Naive B cell (primary cell): Measurements from ENCODE around the gene ZNF516. TPM values are rescaled to one million over a fixed set of nuclear protein-coding genes. Genes with fewer than 3 reads are reported as not detected.
A peak's percentile ranks its signal among the peaks of the same experiment; 100 is the strongest.

Experiments used
- ATAC-seq, 2 donors: fragments of 150-1000 bp; cut with Tn5 transposase; 2 replicates each; pipeline ENCODE4 v1.10.0; 2021; ENCODE audit warnings: low read depth in 2 of 2, mild to moderate bottlenecking in 2 of 2, moderate library complexity in 2 of 2
- DNase-seq: peaks from one replicate; pipeline ENCODE4 v3.0.0; 2022
- H3K27ac Mint-ChIP-seq, 6 donors: one replicate each; pipeline ENCODE4 v1.8.0; 2020 to 2022; ENCODE audit warnings: mild to moderate bottlenecking in 6 of 6, mixed read lengths in 6 of 6, moderate library complexity in 5 of 6, inconsistent platforms in 2 of 6
- H3K27me3 Mint-ChIP-seq, 3 donors: one replicate each; pipeline ENCODE4 v1.8.0; 2021 to 2022; ENCODE audit warnings: mixed read lengths in 3 of 3, mild to moderate bottlenecking in 1 of 3
- H3K36me3 Mint-ChIP-seq, 2 donors: one replicate each; pipeline ENCODE4 v1.8.0; 2020 to 2022; ENCODE audit warnings: mixed read lengths in 2 of 2, inconsistent platforms in 1 of 2, mild to moderate bottlenecking in 1 of 2
- H3K4me1 Mint-ChIP-seq, 3 donors: one replicate each; pipeline ENCODE4 v1.8.0; 2020 to 2022; ENCODE audit warnings: mixed read lengths in 3 of 3, inconsistent platforms in 1 of 3, mild to moderate bottlenecking in 1 of 3, moderate library complexity in 1 of 3
- H3K4me3 Mint-ChIP-seq, 8 donors: one replicate each; pipeline ENCODE4 v1.8.0; 2020 to 2022; ENCODE audit warnings: mild to moderate bottlenecking in 8 of 8, mixed read lengths in 8 of 8, moderate library complexity in 8 of 8, inconsistent platforms in 2 of 8
- H3K9me3 Mint-ChIP-seq, 7 donors: one replicate each; pipeline ENCODE4 v1.8.0; 2020 to 2022; ENCODE audit warnings: mixed read lengths in 7 of 7, mild to moderate bottlenecking in 5 of 7, inconsistent platforms in 2 of 7, moderate library complexity in 1 of 7
- polyA plus RNA-seq, 6 donors: library from polyadenylated mRNA; unstranded; fragments of 300-500 nt; fragmentation: Illumina TruSeq; gene quantifications; one replicate each; pipeline ENCODE4 v1.2.3, GENCODE V29; 2021; ENCODE audit warnings: low read depth in 6 of 6

ZNF516 gene
- polyA plus RNA-seq, 6 donors from 2014 or later, result 1.7 to 7.5 (median 4.8) TPM

DNA sequence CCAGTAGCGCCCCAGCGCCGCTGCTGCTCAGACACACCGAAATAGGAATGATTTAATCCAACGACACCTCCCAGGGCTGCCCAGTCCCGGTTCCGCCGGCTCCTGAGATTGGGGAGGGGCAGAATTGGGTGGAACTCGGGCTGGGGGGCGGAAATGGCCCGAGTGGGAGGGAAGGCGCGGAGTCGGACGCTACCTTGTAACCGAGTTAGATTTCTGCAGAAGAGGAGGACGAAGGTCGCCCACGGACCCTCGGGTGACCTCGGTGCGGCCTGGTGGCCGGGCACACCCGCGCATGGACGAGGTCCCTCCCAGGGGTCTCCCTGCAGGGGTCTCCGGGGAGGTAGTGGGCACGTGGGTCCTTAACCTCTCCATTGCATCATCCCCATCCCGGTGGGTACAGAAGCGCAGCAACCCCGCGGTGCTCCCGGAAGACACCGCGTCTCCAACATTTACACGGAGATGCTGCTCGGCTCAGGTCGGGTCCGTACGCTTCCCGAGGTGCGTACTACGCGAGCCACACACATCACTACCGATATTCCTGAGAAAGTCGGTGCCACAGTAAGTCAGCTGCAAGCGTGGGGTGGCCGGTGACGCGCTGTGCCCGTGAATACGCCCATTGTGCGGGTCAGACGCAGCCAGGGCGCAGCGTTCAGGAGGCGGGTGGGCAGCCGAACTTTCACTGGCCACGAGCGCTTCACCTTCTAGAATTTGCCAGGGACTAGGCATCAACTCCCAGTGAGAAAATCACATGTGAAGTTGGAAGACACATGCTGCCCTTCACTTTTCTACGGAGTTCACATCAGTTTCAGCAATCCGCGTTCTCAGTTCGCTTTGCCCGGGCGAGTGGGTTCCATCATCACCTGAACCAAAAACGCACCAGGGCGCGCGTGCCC lies 3.0 kb downstream of the ZNF516 start:
- Mint-ChIP-seq H3K36me3 (no peaks in the 10 kb centered on the region), H3K4me3 (peak overlapping the region; percentile 88 to 99 (median 96)), H3K4me1 (peaks cover 32 to 52% (median 46%) of the 10 kb centered on the region in 3 donors), H3K9me3 (no peaks in the 10 kb centered on the region), H3K27ac (peak overlapping the region; percentile 90 to 99 (median 96)), H3K27me3 (no peaks in the 10 kb centered on the region)
- ATAC-seq (no peak), DNase-seq (no peak)

DNA sequence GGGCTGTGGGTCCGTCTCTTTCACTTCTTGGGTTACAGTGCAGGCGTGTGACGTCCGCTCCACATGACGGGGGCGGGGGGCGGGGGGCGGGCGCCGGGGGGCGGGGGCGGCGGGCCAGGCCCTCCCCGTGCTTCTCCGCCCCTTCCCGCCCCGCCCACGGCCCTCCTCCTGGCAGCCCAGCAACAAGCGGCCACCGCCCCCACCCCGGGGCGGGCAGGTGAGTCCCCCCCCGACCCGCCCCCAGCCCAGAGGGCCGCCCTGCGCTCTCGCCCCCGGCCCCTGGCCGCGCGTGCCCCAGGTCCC lies 3.6 kb downstream of the ZNF516 start:
- Mint-ChIP-seq H3K4me3 (peak overlapping the region; percentile 88 to 99 (median 96)), H3K27me3 (no peaks in the 10 kb centered on the region), H3K36me3 (no peaks in the 10 kb centered on the region), H3K27ac (peak overlapping the region in 4 of 6 donors; percentile 30 to 96 (median 80)), H3K4me1 (peaks cover 38 to 52% (median 49%) of the 10 kb centered on the region in 3 donors), H3K9me3 (no peaks in the 10 kb centered on the region)
- DNase-seq, result peak; percentile 57
- ATAC-seq, result peak; percentile 34 to 42

DNA sequence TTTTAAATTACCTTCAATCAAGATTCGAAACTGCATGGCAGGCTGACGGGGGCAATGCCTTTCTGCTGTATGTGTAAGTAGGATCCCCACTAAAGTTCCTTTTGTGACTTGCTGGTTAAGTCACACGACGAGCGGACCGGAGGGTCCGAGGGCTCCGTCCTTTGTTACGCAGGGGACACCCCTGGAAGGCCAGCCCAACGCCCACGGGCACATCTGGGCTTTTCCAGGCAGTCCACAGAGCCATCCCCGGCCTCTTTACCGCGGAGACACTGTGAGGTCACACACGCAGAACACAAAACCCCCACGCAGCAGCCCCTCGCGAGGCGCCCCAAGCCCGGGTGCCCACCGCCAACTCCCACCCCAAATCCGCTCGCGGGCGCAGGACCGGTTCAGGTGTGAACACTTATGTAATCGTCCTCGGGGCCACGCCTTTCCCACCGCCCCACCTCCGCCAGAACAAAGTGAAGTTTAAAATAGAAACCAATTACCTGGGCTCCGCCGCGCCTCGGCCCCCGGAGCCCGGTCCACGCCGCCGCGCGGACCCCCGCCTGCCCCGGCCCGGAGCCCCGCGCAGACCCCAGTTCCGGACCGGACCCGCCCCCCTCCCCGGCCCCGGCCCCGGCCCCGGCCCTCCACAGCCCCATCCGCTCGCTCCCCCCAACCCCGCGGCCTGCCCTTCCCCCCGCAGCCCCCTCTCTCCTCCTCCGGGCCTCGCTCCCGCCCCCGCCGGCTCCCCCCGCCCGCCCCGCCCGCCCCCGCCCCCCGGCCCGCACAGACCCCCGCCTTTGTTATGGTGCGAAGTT lies 4.2 kb downstream of the ZNF516 start:
- ATAC-seq (peak; percentile 26 to 35), DNase-seq (peak; percentile 63)
- no peaks in the 10 kb centered on the region for H3K9me3 Mint-ChIP-seq
- H3K27me3 Mint-ChIP-seq, result no peaks in the 10 kb centered on the region
- no peaks in the 10 kb centered on the region for H3K36me3 Mint-ChIP-seq
- peaks cover 37 to 54% (median 51%) of the 10 kb centered on the region in 3 donors for H3K4me1 Mint-ChIP-seq
- H3K27ac Mint-ChIP-seq, result peak overlapping the region; percentile 90 to 100 (median 96)
- peak overlapping the region; percentile 88 to 98 (median 96) for H3K4me3 Mint-ChIP-seq

DNA sequence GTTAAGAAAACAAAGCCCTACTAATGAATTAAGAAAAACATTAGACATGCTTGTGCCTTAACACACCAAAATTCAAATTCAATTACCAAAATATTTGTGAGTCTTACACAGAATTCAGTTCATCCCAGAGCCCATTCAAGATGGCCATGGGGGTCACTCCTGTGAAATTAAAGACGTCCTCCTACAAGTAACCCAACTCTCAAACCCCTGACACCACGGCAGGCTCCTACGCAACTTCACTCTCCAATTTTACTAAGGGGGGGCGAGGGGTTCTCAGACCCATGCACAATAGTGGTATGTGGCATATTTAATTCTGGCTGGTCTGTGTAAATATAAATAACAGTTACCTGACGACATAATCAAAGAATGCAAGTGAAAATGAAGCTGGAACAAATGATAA lies 5.0 kb downstream of the ZNF516 start:
- Mint-ChIP-seq H3K9me3 (no peaks in the 10 kb centered on the region), H3K27ac (peak overlapping the region in 3 of 6 donors; percentile 12 to 96 (median 46)), H3K4me1 (peaks cover 42 to 56% (median 51%) of the 10 kb centered on the region in 3 donors), H3K4me3 (peak overlapping the region; percentile 22 to 98 (median 96)), H3K36me3 (no peaks in the 10 kb centered on the region), H3K27me3 (no peaks in the 10 kb centered on the region)
- DNase-seq, result no peak
- no peak for ATAC-seq

DNA sequence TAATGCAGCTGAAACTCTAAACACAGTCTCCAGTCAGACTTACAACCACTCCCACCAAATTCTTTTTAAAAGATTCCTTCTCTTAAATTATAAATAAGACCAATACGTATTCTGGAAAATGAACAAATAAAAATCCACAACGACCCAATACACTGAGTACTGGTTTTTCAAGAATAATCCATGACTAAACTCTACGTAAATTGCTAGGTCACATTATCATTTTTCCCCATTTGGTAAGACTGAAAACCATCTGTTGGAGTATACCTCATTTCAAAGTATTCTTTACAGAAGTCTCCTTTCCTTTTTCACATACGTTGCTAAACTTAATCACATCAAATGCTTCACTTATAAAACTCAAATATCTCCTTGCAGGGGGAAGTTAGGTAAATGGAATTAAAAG lies 6.0 kb downstream of the ZNF516 start:
- Mint-ChIP-seq H3K27ac (peak overlapping the region in 1 of 6 donors; percentile 53), H3K36me3 (no peaks in the 10 kb centered on the region), H3K27me3 (no peaks in the 10 kb centered on the region), H3K4me3 (peak overlapping the region in 1 of 8 donors; percentile 98), H3K4me1 (peaks cover 46 to 64% (median 56%) of the 10 kb centered on the region in 3 donors), H3K9me3 (no peaks in the 10 kb centered on the region)
- DNase-seq (no peak), ATAC-seq (no peak)

DNA sequence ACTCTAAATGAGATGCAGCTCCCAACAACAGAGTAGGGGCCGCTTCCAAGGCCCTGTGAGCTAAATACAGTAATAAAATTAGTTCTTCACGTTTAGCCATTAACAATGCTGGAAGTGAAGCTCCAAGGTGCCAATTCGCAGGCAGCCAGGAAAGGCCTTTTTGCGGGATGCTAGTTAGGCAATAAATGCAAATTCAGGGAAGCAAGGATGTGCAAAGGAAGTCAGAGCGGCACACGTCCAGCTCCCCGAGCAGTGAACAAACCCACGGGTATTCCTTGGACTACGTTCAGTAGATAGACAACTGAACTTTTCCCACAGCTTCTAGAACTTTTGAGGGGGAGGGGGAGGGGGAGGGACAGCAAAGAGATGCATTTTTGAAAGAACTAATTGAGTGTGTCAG lies 6.9 kb downstream of the ZNF516 start:
- no peak for ATAC-seq
- H3K4me3 Mint-ChIP-seq, result peak overlapping the region in 1 of 8 donors; percentile 63

DNA sequence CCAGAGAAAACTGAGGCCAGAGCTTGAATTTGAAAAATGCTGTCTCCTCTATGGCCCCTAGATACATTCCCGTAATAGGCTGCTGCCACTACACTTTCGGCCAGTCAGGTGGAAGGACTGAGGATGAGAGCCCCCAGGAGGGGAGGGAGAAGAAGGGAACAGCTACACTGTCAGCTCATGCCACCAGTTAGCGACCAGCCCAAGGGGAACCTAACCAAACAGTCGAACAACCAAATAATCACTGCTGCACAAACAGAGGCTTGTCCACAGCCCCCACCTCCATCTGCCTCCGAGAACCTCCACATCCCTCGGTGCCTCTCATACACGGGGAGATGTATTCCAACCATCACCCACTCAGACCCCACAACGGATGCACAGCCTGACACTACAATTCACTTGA lies 7.3 kb downstream of the ZNF516 start:
- H3K27me3 Mint-ChIP-seq, result no peaks in the 10 kb centered on the region
- ATAC-seq, result no peak
- H3K9me3 Mint-ChIP-seq, result no peaks in the 10 kb centered on the region
- peak overlapping the region in 2 of 6 donors; percentile 63 to 73 for H3K27ac Mint-ChIP-seq
- H3K4me3 Mint-ChIP-seq, result peak overlapping the region in 1 of 8 donors; percentile 63
- peaks cover 0 to under 1% of the 10 kb centered on the region in 2 donors for H3K36me3 Mint-ChIP-seq
- DNase-seq, result no peak
- peaks cover 45 to 55% (median 49%) of the 10 kb centered on the region in 3 donors for H3K4me1 Mint-ChIP-seq

More for the DNA sequence above, 6.9 kb downstream of the ZNF516 start:
- Mint-ChIP-seq H3K36me3 (no peaks in the 10 kb centered on the region), H3K9me3 (no peaks in the 10 kb centered on the region), H3K27me3 (no peaks in the 10 kb centered on the region), H3K27ac (peak overlapping the region in 1 of 6 donors; percentile 73), H3K4me1 (peaks cover 45 to 55% (median 52%) of the 10 kb centered on the region in 3 donors)
- no peak for DNase-seq

DNA sequence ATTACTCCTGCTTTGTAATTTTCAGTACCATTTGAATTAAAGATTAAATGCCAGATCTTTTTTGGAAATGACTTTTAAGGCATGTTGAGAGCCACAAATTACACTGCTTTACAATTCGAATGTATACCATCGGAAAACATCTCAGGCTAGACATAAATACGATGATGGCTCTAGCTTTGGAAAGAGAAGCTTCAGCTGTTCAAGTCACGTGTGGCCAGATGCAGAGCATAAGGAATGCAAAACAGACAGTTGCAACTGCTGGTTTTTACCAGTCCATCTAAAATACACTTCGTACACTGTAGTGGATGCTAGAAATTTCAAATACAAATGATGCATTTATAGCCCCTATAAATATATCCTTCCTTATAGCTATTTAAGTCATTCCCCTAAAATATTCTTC lies 8.0 kb downstream of the ZNF516 start:
- no peaks in the 10 kb centered on the region for H3K27me3 Mint-ChIP-seq
- DNase-seq, result no peak

DNA sequence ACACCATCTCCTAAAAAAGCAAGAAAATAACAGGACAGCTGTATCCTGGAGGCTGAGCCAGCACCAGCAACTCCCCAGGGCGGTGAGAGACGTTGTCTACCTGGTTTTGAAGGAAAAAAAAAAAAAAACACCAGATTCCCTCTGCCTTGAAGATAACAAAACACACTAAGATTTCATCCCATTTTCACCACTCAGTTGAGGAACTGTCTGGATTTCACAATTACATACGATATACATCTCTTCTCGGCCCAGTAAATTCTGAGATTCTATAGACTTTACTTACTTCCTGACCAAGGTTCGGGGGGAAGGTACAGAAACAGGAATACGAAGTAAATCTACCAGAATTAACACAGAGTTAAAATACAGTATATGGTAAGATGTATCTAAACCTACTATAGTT lies 8.5 kb downstream of the ZNF516 start:
- Mint-ChIP-seq H3K9me3 (no peaks in the 10 kb centered on the region), H3K27ac (no peak overlapping the region), H3K27me3 (no peaks in the 10 kb centered on the region), H3K4me1 (peaks cover 41 to 45% (median 42%) of the 10 kb centered on the region in 3 donors), H3K4me3 (no peak overlapping the region), H3K36me3 (peaks cover 0 to 9% of the 10 kb centered on the region in 2 donors)
- ATAC-seq, result no peak
- DNase-seq, result no peak

More for the DNA sequence above, 8.0 kb downstream of the ZNF516 start:
- H3K27ac Mint-ChIP-seq, result no peak overlapping the region
- no peak for ATAC-seq
- no peaks in the 10 kb centered on the region for H3K9me3 Mint-ChIP-seq
- H3K4me3 Mint-ChIP-seq, result no peak overlapping the region
- peaks cover 0 to 7% of the 10 kb centered on the region in 2 donors for H3K36me3 Mint-ChIP-seq
- H3K4me1 Mint-ChIP-seq, result peaks cover 42 to 48% (median 44%) of the 10 kb centered on the region in 3 donors

DNA sequence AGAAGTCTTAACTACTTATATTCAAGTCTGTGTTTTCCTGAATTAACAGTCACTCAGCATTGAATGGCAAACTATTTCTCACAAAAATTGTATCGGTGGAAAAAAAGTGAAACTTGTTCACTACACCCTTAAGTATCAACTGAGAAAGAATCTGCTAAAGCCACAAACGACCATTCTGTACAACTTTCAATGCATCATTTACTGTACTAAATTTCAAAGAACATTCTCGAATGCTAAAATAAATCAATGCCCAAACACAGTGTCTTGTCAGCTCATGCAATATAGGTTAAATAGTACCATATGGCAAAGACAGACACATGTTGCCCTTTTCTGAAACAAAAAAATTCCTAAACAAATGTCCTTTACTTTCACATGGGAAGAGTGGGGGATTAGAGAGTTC lies 9.0 kb downstream of the ZNF516 start:
- no peak overlapping the region for H3K27ac Mint-ChIP-seq
- ATAC-seq (no peak), DNase-seq (no peak)
- H3K4me3 Mint-ChIP-seq, result no peak overlapping the region
- H3K27me3 Mint-ChIP-seq, result no peaks in the 10 kb centered on the region
- H3K36me3 Mint-ChIP-seq, result peaks cover 0 to 9% of the 10 kb centered on the region in 2 donors
- H3K9me3 Mint-ChIP-seq, result no peaks in the 10 kb centered on the region
- peaks cover 41 to 46% (median 45%) of the 10 kb centered on the region in 3 donors for H3K4me1 Mint-ChIP-seq

DNA sequence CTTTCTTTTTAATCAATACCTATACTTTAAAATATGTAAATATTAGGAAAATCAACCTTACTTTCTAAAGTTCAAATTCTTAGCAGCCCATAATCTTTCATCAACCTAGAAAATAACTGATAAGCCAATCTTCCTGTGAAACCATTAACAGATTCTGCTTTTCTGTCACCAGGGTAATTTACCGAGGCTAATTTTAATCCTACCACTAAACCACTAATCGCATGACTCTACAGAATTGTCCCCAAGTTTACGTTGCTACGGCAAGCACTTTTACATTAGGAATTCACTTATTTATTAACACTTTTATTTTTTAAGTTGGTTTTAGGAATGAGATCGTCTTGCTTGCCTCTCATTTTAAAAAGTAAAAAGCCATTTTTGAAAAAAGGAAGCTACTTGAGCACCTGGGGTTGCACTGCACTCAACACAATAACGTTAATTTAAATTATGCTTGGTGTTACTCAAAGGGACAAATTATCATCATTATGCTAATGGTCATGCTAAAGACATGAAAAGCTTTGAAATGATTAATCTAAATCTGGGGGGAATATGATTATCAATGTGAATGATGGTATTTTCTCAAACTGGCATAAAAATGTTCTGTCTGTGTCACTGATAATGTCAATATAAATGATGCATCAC lies 10.2 kb downstream of the ZNF516 start:
- Mint-ChIP-seq H3K36me3 (peaks cover 0 to 9% of the 10 kb centered on the region in 2 donors), H3K27ac (peak overlapping the region in 1 of 6 donors; percentile 33), H3K4me3 (peak overlapping the region in 3 of 8 donors; percentile 18 to 53 (median 52)), H3K27me3 (no peaks in the 10 kb centered on the region), H3K4me1 (peaks cover 31 to 43% (median 34%) of the 10 kb centered on the region in 3 donors), H3K9me3 (no peaks in the 10 kb centered on the region)
- no peak for DNase-seq
- ATAC-seq, result peak; percentile 47 to 55

DNA sequence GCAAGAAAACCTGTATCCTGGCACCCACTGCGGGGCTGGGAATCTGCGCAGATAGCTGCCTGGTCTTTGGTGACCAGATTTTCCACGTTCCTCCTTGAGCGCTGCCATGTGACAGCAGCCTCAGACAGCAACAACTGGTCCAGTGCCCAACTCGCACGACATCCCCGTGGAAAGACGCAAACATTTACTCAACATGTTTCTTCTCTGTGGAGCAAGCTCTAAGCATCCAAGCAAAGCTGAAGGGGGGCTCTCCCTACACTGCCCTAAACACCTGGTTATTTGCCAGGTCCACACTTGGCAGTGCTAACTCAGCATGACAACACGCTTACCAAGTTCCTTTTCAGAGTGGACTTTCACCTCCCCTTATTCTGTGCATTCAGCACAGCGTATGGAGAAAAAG lies 11.3 kb downstream of the ZNF516 start:
- Mint-ChIP-seq H3K27ac (peak overlapping the region in 1 of 6 donors; percentile 84), H3K36me3 (peaks cover 0 to 9% of the 10 kb centered on the region in 2 donors), H3K9me3 (no peaks in the 10 kb centered on the region), H3K4me1 (peaks cover 31 to 50% (median 34%) of the 10 kb centered on the region in 3 donors), H3K4me3 (no peak overlapping the region), H3K27me3 (no peaks in the 10 kb centered on the region)
- ATAC-seq (no peak), DNase-seq (no peak)
